ENCODE results near the gene PURA.
A peak's percentile ranks its signal among the peaks of the same experiment; 100 is the strongest.

Gene PURA
- total RNA-seq = 6.0 to 48.1 (median 18.7) reads per million in 17 experiments

DNA sequence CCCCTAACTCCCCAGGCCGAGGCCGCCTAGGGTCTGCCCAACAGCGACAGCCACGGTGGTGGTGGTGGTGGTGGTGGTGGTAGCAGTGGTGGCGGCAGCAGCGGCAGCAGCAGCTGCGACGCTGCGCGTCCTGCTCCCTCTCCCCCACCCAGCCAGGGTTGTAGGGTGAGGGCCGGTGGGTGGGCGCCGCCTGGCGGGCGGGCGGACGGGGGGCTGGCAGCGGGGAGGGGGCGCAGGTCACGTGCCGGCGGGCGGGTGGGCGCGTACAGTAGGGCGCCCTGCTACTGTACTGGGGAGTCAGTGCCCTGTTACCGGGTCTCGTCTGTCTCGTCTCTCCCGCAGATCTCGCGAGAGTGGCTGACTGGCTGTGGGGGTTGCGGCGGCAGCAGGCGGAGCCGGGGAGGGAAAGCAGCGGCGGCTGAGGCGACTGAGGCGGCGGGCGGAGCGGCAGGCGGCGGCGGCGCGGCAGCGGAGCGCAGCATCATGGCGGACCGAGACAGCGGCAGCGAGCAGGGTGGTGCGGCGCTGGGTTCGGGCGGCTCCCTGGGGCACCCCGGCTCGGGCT, at the start of gene PURA:
Gene PURA (plus strand): TSS at position 411 of the 565 bp plus-strand sequence. CDS start 73 bp downstream, at position 484.
- peak; percentile 94 to 98 (median 96) for DNase-seq

DNA sequence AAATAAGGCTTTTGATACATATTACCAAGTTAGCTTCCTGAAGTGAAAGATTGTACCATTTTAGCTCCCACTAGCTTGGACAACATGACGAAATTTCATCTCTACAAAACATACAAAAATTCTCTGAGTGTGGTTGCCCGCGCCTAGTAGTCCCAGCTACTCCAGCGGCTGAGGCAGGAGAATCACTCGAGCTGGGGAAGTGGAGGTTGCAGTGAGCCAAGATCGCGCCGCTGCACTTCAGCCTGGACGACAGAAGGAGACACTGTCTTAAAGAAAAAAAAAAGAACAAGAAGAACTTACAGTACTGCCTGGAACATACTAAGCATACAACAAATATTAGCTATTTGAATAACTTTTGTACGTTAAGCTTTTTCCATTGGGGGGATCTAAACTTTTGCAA, 41.1 kb upstream of the PURA start:
- DNase-seq = no peak

DNA sequence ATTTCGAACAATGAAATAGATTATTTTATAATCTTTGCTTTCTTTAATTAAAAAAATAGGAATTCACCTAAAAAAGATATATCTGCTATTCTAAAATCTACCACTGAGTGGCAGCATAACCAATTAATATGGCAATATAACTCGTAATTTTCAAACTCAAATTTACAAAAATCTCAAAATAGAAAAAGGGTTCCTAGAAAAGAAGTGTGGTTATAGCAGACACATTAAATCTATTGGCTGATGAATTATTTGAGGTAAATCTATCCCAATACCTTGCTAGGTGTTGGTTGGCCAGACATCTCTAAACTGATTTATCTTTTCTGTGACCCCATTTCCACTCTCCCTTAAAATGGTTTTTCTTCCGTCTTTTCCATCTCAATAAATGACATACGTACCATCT, 40.6 kb upstream of the PURA start:
- peak in 3 of 4 experiments; percentile 7 to 65 (median 50) for DNase-seq

DNA sequence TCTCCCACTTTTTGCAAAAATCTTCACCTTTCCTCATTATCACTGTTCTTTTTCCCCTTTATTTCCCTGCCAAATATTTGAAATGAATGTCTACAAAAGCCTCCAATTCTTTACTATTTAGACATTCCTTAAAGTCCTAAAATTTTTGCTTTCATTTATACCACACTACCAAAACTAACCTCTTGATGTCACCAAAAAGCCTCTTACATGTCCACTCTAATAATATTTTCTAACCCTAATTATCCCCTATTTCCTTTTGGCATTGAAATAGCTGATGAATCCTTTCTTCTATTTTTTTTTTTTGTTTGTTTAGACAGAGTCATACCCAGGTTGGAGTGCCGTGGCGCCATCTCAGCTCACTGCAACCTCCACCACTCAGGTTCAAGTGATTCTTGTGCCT, 38.5 kb upstream of the PURA start:
- peak in 1 of 4 experiments; percentile 6 for DNase-seq

DNA sequence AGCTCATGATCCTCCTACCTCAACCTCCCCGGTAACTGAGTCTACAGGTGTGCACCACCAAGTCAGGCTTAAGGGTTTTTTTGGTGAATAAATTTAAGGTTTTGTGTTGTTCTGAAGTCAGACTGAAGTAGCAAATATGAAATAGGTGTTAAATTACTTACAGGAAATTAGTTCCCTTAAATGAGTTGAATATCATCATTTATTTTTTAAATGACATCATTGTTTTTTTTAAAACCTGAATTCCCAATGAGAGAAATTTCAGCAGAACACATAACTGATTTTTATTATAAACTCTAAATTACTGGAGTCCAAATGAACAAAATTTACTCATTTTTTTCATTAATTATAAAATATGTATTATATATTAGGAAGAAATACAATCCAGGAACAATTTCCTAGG, 37.8 kb upstream of the PURA start:
- no peak for DNase-seq

DNA sequence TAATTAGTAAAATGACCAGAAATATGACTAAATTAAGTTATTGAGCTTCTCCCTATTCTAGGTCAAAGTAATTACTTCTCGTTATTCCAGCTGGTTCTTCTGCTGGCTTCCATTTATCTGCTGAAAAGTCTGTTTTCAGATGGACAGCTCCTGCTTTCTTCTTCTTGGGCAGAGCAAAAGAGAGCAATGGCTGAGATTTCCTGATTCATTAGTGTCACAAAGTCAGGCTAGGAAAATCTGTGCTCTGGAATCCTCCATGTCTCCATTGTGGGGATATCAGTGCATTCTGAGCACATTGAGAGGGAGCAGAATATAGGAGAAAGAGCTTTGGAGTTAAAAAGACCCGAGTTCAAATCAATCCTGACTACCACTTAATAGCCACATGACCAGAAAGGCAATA, 37.1 kb upstream of the PURA start:
- DNase-seq = no peak

DNA sequence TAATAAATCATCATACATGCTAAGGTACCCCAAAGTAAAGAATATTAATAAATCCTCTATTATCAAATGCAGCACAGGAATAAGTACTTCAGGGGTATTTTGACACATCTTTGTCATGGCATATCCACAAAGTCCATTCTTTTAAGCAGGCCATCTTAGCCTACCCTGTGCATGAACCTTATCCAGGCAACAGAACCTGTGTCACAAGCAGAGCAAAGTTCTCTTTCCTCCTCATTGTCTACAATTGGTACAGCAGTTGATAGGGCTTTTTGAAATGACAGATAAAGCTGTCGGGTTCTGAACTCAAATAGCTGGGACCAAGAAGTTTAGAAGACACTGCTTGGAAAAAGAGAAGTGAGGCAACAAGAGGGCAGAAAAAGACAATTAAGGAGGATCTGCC, 30.8 kb upstream of the PURA start:
- DNase-seq = no peak

DNA sequence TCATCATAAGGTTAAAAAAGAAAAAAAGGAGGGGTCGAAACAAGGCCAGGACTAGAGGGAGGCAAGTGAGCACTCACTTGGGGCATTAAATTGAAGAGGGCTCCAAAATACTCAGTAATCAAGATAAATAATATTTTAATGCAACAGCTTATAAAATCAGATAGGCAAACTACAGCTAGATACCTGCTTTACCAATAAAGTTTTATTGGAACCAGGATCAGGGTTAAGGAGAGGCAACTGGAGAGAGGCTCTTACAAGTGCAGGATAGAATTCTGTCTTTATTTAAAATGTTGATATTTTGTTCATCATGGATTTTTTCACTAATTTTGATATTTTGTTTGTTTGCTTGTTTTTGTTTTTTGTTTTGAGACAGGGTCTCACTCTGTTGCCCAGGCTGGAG, 30.3 kb upstream of the PURA start:
- DNase-seq = no peak

DNA sequence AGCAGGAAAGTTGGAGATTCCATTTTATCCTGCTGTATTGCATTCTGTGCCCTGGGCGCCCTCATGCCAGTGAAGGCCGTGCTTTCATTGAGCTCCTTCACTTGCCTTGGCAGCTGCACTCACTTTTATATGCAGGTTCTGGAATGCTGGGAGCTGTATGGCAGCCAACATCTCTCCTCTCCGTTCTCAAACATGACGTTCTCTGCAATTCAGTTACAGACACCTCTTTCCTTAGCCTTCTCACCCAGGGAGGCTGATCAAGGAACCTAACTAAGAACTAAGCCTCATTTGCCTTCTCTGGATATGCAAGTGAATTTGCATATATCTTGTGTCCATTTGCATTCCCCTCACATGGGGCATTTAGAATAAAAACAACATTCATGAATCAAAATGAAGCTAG, 29.4 kb upstream of the PURA start:
- no peak for DNase-seq

DNA sequence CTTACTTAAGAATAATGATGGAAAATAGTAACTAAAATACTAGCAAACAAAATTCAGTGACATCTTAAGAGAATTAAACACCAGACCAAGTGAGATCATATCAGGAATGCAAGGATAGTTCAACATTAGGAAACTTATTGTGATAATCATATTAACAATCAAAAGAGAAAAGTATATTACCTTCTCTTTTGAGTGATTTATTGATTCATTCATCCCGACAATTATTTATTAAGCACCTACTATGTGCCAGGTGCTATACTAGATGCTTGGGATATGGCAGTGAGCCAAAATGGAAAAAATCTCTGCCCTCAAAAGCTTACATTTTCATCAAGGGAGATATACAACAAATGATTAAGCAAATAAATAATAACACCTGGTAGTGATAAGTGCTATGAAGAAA, 23.7 kb upstream of the PURA start:
- DNase-seq = no peak

DNA sequence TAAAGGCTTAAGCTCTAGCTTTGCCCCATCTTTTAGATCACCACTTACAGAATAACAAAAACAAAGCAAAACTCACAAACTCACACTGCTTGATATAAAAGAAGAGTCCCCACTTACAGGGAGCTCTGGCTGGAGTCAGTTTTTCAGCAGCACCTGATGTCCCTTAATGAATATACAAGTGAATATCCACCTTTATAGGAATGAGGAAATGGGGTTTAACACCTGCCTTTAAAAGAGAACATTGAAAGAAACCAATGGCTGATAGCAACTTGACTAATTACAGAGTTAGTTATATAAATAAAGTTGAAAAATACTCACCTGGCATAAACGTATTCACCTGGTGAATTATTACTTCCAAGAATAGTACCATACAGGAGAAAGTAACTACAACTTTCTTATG, 20.7 kb upstream of the PURA start:
- no peak for DNase-seq

DNA sequence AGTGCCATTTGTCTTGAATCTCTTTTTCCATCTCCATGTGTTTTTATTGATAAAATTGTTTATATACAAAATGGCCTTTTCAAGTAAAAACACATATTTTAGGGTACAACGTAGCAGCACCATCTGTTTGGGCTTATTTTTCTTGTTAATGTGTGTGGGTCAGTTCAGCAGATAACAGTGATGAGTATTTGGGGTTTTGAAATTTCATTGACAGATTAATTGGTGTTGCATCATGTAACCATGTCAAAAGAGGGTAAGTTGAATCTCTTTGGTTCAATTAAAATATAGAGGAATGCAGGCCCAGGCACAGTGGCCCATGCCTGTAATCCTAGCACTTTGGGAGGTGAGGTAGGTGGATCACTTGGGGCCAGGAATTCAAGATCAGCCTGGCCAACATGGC, 20.0 kb upstream of the PURA start:
- no peak for DNase-seq

DNA sequence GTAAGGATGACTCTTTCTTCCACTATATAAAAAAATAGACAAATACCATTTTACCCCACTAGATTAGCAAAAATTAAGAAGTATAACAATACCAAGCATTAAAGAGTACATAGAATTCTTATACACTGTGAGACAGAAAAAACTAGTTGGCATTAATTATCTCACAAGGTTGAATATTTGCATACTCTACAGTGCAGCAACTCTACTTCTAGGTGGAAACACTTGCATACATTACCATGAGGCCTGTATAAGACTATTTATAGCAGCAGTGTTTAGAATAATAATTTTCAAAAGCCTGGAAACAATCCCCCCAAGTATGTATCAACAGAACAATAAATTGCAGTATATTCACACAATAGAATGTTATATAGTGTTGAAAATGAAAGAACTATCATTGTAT, 19.0 kb upstream of the PURA start:
- DNase-seq = no peak

DNA sequence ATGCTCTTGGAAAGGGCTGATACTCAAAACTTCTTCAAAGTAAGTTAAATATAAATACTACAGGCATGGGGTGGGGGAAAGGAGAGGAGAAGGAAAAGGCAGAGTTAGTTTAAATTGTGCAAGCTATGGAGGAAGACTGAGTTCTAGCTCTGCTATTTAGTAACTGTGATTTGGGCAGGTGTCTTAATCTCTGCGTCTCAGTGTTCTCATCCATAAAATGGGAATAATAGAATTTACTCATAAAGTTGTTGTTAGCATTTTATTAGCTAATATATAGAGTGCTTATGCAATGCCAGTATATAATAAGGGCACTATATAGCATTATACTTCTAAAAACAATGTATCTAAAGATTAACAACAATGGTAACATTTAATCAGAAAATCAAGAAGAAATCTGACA, 12.7 kb upstream of the PURA start:
- DNase-seq = no peak

DNA sequence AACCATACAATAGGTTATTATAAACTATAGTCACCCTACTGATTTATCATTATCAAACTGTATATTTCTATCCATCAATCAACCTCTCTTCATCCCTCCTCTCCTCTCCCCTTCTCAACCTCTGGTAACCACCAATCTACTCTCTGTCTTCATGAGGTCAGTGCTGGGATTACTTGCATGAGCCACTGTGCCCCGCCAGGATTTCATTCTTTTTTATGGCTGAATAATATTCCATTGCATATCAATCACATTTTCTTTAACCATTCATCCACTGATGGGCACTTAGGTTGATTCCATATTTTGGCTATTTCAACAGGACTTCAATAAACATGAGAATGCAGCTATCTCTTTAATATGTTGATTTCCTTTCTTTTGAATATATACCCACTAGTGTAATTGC, 10.8 kb upstream of the PURA start:
- DNase-seq = no peak

DNA sequence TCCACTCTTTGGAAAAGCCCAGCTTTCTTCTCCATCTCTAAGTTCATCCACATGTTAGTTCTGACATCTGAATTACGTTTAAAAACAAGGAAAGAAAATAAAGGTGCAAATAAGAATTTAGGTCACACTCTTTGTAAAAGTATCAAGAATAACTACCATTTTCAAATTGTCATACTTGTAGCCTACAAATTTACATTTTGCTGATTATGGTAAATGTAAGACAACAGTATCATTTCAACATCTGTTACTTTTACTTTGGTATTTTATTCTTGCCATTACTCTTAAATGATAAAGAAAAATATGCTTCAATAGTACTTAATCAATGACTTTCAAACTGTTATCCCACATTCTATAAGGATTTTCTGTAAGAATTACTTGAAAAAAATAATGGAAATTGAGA, 9.8 kb upstream of the PURA start:
- DNase-seq = no peak

DNA sequence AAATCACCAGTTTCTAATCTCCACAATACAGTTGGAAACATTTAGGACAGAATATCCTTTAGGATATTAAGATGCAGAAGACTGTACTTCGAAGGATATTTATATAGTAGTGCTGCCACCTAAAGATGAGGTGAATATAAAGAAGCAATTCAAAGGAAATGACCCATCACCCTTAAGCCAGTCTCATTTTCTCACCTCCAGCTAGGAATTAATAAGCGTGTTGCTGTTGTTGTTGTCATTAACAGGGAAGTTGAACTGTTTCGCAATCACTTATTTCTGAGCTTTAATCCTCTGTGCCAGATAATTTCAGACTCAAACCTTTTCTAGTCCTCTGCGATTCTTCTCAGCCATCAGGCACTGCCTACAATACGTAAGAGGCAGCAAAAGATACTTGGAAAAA, 7.8 kb upstream of the PURA start:
- peak; percentile 10 to 71 (median 48) for DNase-seq

DNA sequence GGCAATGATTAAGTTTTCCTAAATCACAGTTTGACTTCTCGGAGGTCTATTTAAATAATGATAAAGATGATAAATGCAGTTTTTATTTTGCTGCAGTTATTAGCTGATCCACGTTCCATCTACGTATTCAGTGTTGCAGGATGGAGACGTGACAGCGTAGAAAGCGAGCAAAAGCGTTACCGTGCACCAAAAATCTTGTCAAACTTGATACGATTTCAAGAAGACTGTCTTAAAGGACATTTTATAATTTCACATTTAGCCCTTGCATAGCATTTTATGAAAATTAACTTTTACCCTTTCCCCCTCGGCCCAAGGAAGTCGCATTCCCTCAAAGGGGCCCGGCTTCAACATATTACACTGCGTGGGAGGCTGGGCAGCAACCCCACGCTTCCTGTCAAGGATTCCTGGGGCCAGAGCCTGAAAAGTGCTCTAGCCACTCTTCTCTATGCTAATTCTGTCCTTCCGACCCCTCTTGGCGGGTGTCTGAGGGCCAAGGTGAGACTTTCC, 7.1 kb upstream of the PURA start:
- no peak for DNase-seq

DNA sequence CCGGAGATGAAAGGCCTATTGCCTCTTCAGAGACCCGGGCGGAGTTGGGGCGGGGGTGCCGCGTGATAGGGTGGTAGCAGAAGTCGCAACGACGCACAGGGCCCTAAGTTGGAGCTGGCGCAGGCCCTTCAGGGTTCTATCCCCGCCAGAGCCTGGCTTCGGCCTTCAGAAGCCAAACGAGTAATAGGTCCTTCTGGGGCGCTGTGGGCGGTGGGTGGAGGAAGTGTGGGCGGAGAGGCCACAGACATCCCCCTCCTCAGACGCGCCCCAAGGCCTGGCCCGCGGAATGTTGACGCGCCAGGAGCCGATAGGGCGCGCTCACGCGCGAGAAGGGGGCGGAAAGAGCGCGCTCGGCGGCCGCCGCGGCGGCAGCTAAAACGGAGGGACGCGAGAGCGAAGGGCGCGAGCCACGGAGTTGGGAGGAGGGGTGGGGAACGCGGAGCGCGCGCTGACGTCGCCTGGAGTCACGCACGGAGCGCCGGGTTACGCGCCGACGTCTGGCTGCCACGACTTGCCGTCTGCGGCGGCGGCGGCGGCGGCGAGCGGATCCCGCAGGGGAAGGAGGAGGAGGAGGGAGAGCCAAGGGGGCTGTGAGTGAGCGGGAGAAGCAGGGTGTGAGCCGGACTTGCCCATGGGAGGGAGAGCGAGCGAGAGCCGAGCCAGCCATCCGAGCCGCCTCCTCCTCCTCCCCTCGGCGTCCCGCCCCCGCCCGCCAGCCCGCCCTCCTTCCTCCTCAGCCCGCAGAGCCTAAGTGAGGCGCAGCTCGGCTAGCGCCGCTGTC, 6.4 kb upstream of the PURA start:
- peak; percentile 92 to 96 (median 94) for DNase-seq

DNA sequence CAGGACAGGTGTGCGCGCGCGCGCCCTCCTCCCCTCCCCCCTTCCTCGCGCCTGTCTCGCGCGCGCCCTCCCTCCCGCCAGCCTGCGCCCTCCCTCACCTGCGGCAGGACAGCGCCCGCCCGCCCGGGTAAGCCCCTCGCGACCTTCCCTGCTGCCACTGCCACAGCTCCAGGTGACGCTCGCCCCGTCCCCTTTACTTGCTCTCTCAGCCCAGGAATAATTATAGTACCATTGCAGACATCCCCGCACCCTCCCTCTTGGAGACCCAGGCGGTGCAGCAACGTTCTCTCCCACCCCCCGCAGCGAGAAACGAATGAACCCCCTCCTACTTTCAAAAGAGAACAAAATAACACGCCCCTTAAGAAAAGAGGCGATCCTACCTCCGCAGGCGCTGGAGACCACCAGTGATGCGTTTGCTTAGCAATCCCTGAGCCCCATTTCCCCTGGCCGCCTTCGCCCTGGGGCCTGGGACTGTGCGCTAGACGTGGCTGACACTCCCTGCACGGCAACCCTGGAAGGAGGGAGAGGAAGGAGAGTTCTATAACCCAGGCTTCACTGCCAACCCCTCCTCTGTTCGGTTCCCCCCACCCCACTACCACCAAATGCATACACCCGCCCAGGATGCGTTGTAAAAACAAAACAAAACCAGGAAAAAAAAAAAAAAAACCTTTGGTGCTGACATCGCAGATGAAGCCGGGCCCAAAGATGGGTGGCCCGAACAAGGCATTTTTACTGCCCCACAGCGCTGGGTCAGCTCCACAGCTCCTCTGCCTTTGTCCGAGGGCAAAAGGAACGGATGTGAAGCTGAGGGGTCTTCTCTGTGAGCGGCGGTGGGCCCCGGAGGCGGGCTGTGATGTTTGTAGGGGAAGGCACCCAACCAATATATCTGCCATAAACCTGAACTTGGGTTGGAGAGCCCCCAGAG, 5.6 kb upstream of the PURA start:
- peak in 2 of 4 experiments; percentile 24 to 35 for DNase-seq

DNA sequence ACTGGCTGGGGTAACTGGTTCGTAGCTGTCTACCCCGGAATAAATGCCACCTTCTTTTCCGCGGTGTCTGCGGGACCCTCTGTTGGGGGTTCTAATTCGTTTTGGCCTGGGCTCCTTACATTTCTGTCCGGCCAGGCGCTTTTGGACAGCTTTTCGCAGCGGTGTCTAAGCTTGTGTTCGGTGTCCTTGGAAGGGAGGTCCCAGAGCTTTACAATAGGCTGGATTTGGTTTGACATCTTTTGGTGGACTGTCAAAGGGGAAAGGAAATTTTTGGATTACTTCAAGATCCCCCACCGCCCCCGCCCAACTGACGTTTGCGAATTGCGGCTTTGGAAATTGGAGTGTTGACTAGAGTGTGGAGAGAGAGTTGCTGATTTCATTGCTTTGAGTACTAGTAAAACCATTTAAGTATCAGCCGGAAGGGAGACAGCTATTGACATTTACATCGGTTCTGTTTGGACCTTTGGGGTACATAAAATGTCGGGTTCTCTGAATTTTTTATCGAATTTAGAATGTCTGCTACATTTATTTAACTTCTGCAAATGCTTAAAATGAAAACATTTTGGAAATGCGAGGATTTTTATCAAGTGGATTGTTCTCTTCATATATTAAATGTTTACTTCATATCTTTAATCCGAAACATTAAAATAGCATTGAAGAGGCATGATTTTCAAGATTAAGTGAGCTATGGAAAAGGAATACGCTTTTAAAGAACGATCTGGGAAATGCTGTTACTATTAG, 4.7 kb upstream of the PURA start:
- peak in 2 of 4 experiments; percentile 3 to 7 for DNase-seq

All from suppressor macrophage (primary cell).